IPS-18c (cell line): Measurements from ENCODE around the gene PPM1B.
"Not testable (repeated sequence)": the region's sequence is repeated elsewhere in the genome, so short reads cannot be mapped to it uniquely, and the experiment has no call there.

Experiments used
- H3K4me3 ChIP-seq: 2 replicates; pipeline ENCODE4 v1.7.0; 2013; ENCODE audit warnings: low read depth, mild to moderate bottlenecking, low read length, moderate library complexity; ENCODE audit not compliant: insufficient read depth
- H3K9me3 ChIP-seq: one replicate; pipeline ENCODE4 v1.6.1; 2013; ENCODE audit warnings: mild to moderate bottlenecking, low read length, moderate library complexity; ENCODE audit not compliant: control insufficient read depth, insufficient read depth

The PPM1B gene

GRCh38 chr2:44218771-44219170 is 50.1 kb downstream of the PPM1B start:
- no peaks in the 10 kb centered on the region for H3K9me3 ChIP-seq
- H3K4me3 ChIP-seq = no peak overlapping the region

GRCh38 chr2:44226753-44227152 is 58.1 kb downstream of the PPM1B start:
- H3K4me3 ChIP-seq = no peak overlapping the region
- no peaks in the 10 kb centered on the region for H3K9me3 ChIP-seq

- no peak overlapping the region for H3K4me3 ChIP-seq
Observed at GRCh38 chr2:44230378-44230777, 61.7 kb downstream of the PPM1B start.

GRCh38 chr2:44233450-44234128 is 64.9 kb downstream of the PPM1B start:
- Histone ChIP-seq H3K9me3 (no peaks in the 10 kb centered on the region), H3K4me3 (no peak overlapping the region)

More at GRCh38 chr2:44230378-44230777, 61.7 kb downstream of the PPM1B start:
- no peaks in the 10 kb centered on the region for H3K9me3 ChIP-seq

GRCh38 chr2:44237221-44237620 is 68.5 kb downstream of the PPM1B start:
- Histone ChIP-seq H3K9me3 (peaks cover 2% of the 10 kb centered on the region), H3K4me3 (no peak overlapping the region)

GRCh38 chr2:44242904-44243303 is 74.2 kb downstream of the PPM1B start:
- H3K9me3 ChIP-seq = peaks cover 2% of the 10 kb centered on the region
- H3K4me3 ChIP-seq = no peak overlapping the region

- peaks cover 2% of the 10 kb centered on the region for H3K9me3 ChIP-seq
- H3K4me3 ChIP-seq = no peak overlapping the region
Observed at GRCh38 chr2:44244135-44244871, 75.6 kb downstream of the PPM1B start.

GRCh38 chr2:44245083-44245861 is 76.6 kb downstream of the PPM1B start:
- Histone ChIP-seq H3K4me3 (no peak overlapping the region), H3K9me3 (no peaks in the 10 kb centered on the region)

- Histone ChIP-seq H3K9me3 (no peaks in the 10 kb centered on the region), H3K4me3 (no peak overlapping the region)
Observed at GRCh38 chr2:44246436-44246835, 77.8 kb downstream of the PPM1B start.

GRCh38 chr2:44246840-44247369 is 78.2 kb downstream of the PPM1B start:
- Histone ChIP-seq H3K9me3 (no peaks in the 10 kb centered on the region), H3K4me3 (no peak overlapping the region)

- Histone ChIP-seq H3K4me3 (no peak overlapping the region), H3K9me3 (no peaks in the 10 kb centered on the region)
Observed at GRCh38 chr2:44247924-44248323, 79.2 kb downstream of the PPM1B start.

GRCh38 chr2:44249269-44249668 is 80.6 kb downstream of the PPM1B start:
- not testable (repeated sequence) for H3K9me3 ChIP-seq, H3K4me3 ChIP-seq

GRCh38 chr2:44250376-44250775 is 81.7 kb downstream of the PPM1B start:
- no peaks in the 10 kb centered on the region for H3K9me3 ChIP-seq
- H3K4me3 ChIP-seq = no peak overlapping the region

- Histone ChIP-seq H3K9me3 (no peaks in the 10 kb centered on the region), H3K4me3 (no peak overlapping the region)
Observed at GRCh38 chr2:44254023-44254422, 85.3 kb downstream of the PPM1B start.

GRCh38 chr2:44255704-44256103 is 87.0 kb downstream of the PPM1B start:
- H3K4me3 ChIP-seq, H3K9me3 ChIP-seq: not testable (repeated sequence)

GRCh38 chr2:44257802-44258201 is 89.1 kb downstream of the PPM1B start:
- H3K9me3 ChIP-seq, H3K4me3 ChIP-seq: not testable (repeated sequence)

GRCh38 chr2:44267269-44267795 is 98.7 kb downstream of the PPM1B start:
- no peaks in the 10 kb centered on the region for H3K9me3 ChIP-seq

More at GRCh38 chr2:44267269-44267795, 98.7 kb downstream of the PPM1B start:
- no peak overlapping the region for H3K4me3 ChIP-seq
